ENCODE measurements around the gene ATXN1. TPM values are rescaled to one million over a fixed set of nuclear protein-coding genes. Genes with fewer than 3 reads are reported as not detected.

The ATXN1 gene
- total and polyA plus RNA-seq, 2 of the 8 experiments (the other 6 are each of a cell fraction or from before 2014, with no cell fraction given): 1.6 to 4.0 TPM

GRCh38 chr6:16477367-16478149 is 283.7 kb downstream of the ATXN1 start (continued):
- TF ChIP-seq SP4 (IDR thresholded peaks at IDR 0.05; ENCODE audit: low read length) (no peak), CTBP2 (IDR thresholded peaks at IDR 0.05; ENCODE audit: borderline replicate concordance, insufficient read depth, insufficient read length, low read length) (no peak)
